Measurements from ENCODE around the gene ALPG. TPM values are rescaled to one million over a fixed set of nuclear protein-coding genes. Genes with fewer than 3 reads are reported as not detected.
"Not testable (repeated sequence)": the region's sequence is repeated elsewhere in the genome, so short reads cannot be mapped to it uniquely, and the experiment has no call there.

The ALPG gene
- total and polyA plus RNA-seq, 2 of the 4 experiments (the other 2 are of a cell fraction) = not detected

GRCh38 chr2:232442431-232442830, 35.8 kb downstream of the ALPG start:
- H3K14ac ChIP-seq (replicated peaks; ENCODE audit: low read depth, low read length); H3K4ac ChIP-seq (ENCODE audit: low read depth, low read length); H3K9ac ChIP-seq (ENCODE audit: low read depth, low read length); H3K23ac ChIP-seq (ENCODE audit: low read depth, low read length); H3K4me1 ChIP-seq (ENCODE audit: control insufficient read depth, insufficient read depth, low read length); H2AK5ac ChIP-seq (ENCODE audit: low read depth, low read length); H2BK5ac ChIP-seq (ENCODE audit: low read depth, low read length, poor library complexity, severe bottlenecking); BruUV-seq (replicated peaks); H4K91ac ChIP-seq (ENCODE audit: insufficient read depth, low read depth, low read length); ATAC-seq (ENCODE audit: low read depth); H2BK120ac ChIP-seq (ENCODE audit: low read depth, low read length); H4K20me1 ChIP-seq (ENCODE audit: insufficient read depth, low read length); H3K18ac ChIP-seq (ENCODE audit: low read depth, low read length); H3K4me2 ChIP-seq (ENCODE audit: low read depth, low read length); H2AK9ac ChIP-seq (replicated peaks; ENCODE audit: low read depth, low read length, poor library complexity); H2AFZ ChIP-seq (replicated peaks; ENCODE audit: low read length, poor library complexity); H2BK15ac ChIP-seq (ENCODE audit: low read depth, low read length); H4K5ac ChIP-seq (ENCODE audit: low read depth, low read length); DNase-seq; H3K9me1 ChIP-seq (ENCODE audit: insufficient read depth, low read length); H3K4me3 ChIP-seq (ENCODE audit: insufficient read depth, low read depth, low read length); H2BK20ac ChIP-seq (ENCODE audit: low read depth, low read length); POLR2A ChIA-PET (ENCODE audit: unreplicated experiment); H3K9me3 ChIP-seq (ENCODE audit: control insufficient read depth, insufficient read depth, low read length); in situ Hi-C loops (cut with MboI; ENCODE audit: low sequenced_read_pairs); H3K36me3 ChIP-seq (ENCODE audit: control insufficient read depth, insufficient read depth, low read length); H3K27ac ChIP-seq (ENCODE audit: insufficient read depth, low read length); dilution Hi-C loops (cut with HindIII; ENCODE audit: low sequenced_read_pairs, unreplicated experiment); H3K56ac ChIP-seq (ENCODE audit: extremely low read depth, insufficient read depth, low read length); H4K8ac ChIP-seq (ENCODE audit: low read depth in 2 of 2, low read length in 2 of 2); H3K79me1 ChIP-seq (ENCODE audit: low read depth in 1 of 2, low read length in 2 of 2); CTCF ChIA-PET: not testable (repeated sequence)
- intact Hi-C loops (cut with micrococcal nuclease) = loop anchor here (5.0 kb wide), 2 partner anchors 115 to 300 kb away; no protein-coding TSS in a partner anchor
- peaks cover 14% of the 10 kb centered on the region for H3K27me3 ChIP-seq (ENCODE audit: control insufficient read depth, insufficient read depth, low read length)
- whole genome bisulfite sequencing, 2 experiments (ENCODE audit: extremely low coverage in 2 of 2, insufficient read length in 1 of 2) = no CpG with 5 or more reads among the region's 13 CpGs

DNA sequence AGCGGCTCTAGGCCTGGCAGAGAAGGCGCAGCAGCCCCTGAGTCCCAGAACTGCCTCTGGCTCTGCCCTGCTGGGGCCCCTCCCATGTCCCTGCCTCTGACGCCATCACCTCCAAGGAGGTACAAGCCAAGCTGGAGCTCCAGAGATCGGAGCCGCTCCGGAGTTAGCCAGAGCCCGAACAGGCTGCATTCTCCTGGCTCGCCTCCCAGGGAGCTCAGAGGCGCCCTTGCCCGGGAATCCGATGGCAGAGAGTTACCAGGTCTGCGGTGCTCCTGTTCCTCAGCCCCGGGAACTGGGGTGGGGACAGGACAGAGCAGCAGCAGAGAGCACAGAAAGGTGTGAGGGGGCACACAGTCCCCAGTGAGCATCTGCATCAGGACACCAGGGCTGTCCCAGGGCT, 36.4 kb downstream of the ALPG start:
- H4K91ac ChIP-seq (ENCODE audit: insufficient read depth, low read depth, low read length); BruUV-seq (replicated peaks); dilution Hi-C loops (cut with HindIII; ENCODE audit: low sequenced_read_pairs, unreplicated experiment); H3K9me1 ChIP-seq (ENCODE audit: insufficient read depth, low read length); H2AK5ac ChIP-seq (ENCODE audit: low read depth, low read length); POLR2A ChIA-PET (ENCODE audit: unreplicated experiment); in situ Hi-C loops (cut with MboI; ENCODE audit: low sequenced_read_pairs); H3K9ac ChIP-seq (ENCODE audit: low read depth, low read length); H3K18ac ChIP-seq (ENCODE audit: low read depth, low read length); H2AK9ac ChIP-seq (replicated peaks; ENCODE audit: low read depth, low read length, poor library complexity); H4K8ac ChIP-seq (ENCODE audit: low read depth in 2 of 2, low read length in 2 of 2); H3K4me3 ChIP-seq (ENCODE audit: insufficient read depth, low read depth, low read length); H2BK120ac ChIP-seq (ENCODE audit: low read depth, low read length); H3K27ac ChIP-seq (ENCODE audit: insufficient read depth, low read length); H3K4me1 ChIP-seq (ENCODE audit: control insufficient read depth, insufficient read depth, low read length); H2AFZ ChIP-seq (replicated peaks; ENCODE audit: low read length, poor library complexity); H4K5ac ChIP-seq (ENCODE audit: low read depth, low read length); H2BK15ac ChIP-seq (ENCODE audit: low read depth, low read length); H3K4ac ChIP-seq (ENCODE audit: low read depth, low read length); H3K4me2 ChIP-seq (ENCODE audit: low read depth, low read length); H3K14ac ChIP-seq (replicated peaks; ENCODE audit: low read depth, low read length); H3K56ac ChIP-seq (ENCODE audit: extremely low read depth, insufficient read depth, low read length); H3K9me3 ChIP-seq (ENCODE audit: control insufficient read depth, insufficient read depth, low read length); H2BK20ac ChIP-seq (ENCODE audit: low read depth, low read length); H4K20me1 ChIP-seq (ENCODE audit: insufficient read depth, low read length); H3K36me3 ChIP-seq (ENCODE audit: control insufficient read depth, insufficient read depth, low read length); H3K79me1 ChIP-seq (ENCODE audit: low read depth in 1 of 2, low read length in 2 of 2); DNase-seq; CTCF ChIA-PET; H3K23ac ChIP-seq (ENCODE audit: low read depth, low read length); H2BK5ac ChIP-seq (ENCODE audit: low read depth, low read length, poor library complexity, severe bottlenecking); ATAC-seq (ENCODE audit: low read depth): not testable (repeated sequence)
- intact Hi-C loops (cut with micrococcal nuclease) = loop anchor here (5.0 kb wide), 2 partner anchors 116 to 301 kb away; no protein-coding TSS in a partner anchor
- no CpG with 5 or more reads among the region's 13 CpGs for WGBS, 2 experiments (ENCODE audit: extremely low coverage in 2 of 2, insufficient read length in 1 of 2)
- peaks cover 10% of the 10 kb centered on the region; the same call in 1 of the 2 replicates for H3K27me3 ChIP-seq (ENCODE audit: control insufficient read depth, insufficient read depth, low read length)
